ENCODE data around the gene NLGN2. TPM values are rescaled to one million over a fixed set of nuclear protein-coding genes. Genes with fewer than 3 reads are reported as not detected.

Gene NLGN2
- total and polyA plus RNA-seq, 2 donors (not counting 1 experiment from before 2014, with no cell fraction given) = 0.52 to 3.4 TPM

- no peaks in the 10 kb centered on the region for H3K36me3 ChIP-seq (replicated peaks in 1 of 2; ENCODE audit: control extremely low read depth in 1 of 2, control insufficient read depth in 1 of 2, extremely low read depth in 1 of 2, insufficient read depth in 2 of 2, low read length in 1 of 2)
- Mint-ChIP-seq H3K27me3 (peaks cover 69% of the 10 kb centered on the region), H3K9me3 (ENCODE audit: insufficient read depth) (no peaks in the 10 kb centered on the region), H3K4me3 (peak overlapping the region; percentile 84), H3K4me1 (peaks cover 23% of the 10 kb centered on the region), H3K27ac (peak overlapping the region; percentile 15)
- 6% methylated on average over 14 of the region's 16 CpGs for WGBS (ENCODE audit: insufficient coverage)
- H3K27me3 ChIP-seq (replicated peaks in 1 of 4; ENCODE audit: control extremely low read depth in 1 of 4, control insufficient read depth in 3 of 4, insufficient read depth in 4 of 4, low read length in 3 of 4) = peaks cover 0 to 71% (median 48%) of the 10 kb centered on the region in 4 experiments
- DNase-seq (peak; percentile 53), ATAC-seq (ENCODE audit: low read depth) (peak; percentile 59)
- POLR2A ChIA-PET = interaction anchor here (0.6 to 0.9 kb wide), 3 partner anchors 9 to 366 kb away, joined by 3 to 4 read pairs (median 3); partner anchors contain the start of gene CLEC10A
- peak overlapping the region; percentile 47 for H2AFZ ChIP-seq (ENCODE audit: insufficient read depth, low read depth, low read length, poor library complexity, severe bottlenecking)
- peaks cover 27 to 34% of the 10 kb centered on the region in 2 donors for H3K4me1 ChIP-seq (ENCODE audit: control insufficient read depth in 2 of 2, insufficient read depth in 2 of 2, low read length in 2 of 2)
- H3K9ac ChIP-seq (ENCODE audit: low read length) = peak overlapping the region; percentile 53
- peaks cover 2% of the 10 kb centered on the region for H4K20me1 ChIP-seq (ENCODE audit: control insufficient read depth, insufficient read depth, low read length, poor library complexity, severe bottlenecking)
- H3K79me2 ChIP-seq (ENCODE audit: control insufficient read depth, insufficient read depth, low read length) = no peaks in the 10 kb centered on the region
- no peak overlapping the region for H3K27ac ChIP-seq (ENCODE audit: low read length in 2 of 2)
- H3K9me3 ChIP-seq (ENCODE audit: control extremely low read depth in 1 of 3, control insufficient read depth in 2 of 3, insufficient read depth in 1 of 3, low read length in 2 of 3) = peaks cover 0 to 22% (median 0%) of the 10 kb centered on the region in 3 donors
- intact Hi-C loops (cut with micrococcal nuclease) = no loop called here
- CTCF ChIA-PET = interaction anchor here (0.6 to 3.8 kb wide), 6 partner anchors 9 to 115 kb away, joined by 3 to 17 read pairs (median 4); partner anchors contain the start of genes SENP3 and TMEM102
- TF ChIP-seq EZH2 (IDR thresholded peaks at IDR 0.05; ENCODE audit: borderline replicate concordance, insufficient read depth, low read depth, low read length, poor library complexity, severe bottlenecking) = no peak
- peak overlapping the region; percentile 87 for H3K4me2 ChIP-seq (replicated peaks; ENCODE audit: low read depth, low read length, poor library complexity, severe bottlenecking)
- H3K4me3 ChIP-seq (ENCODE audit: control extremely low read depth in 1 of 5, extremely low read depth in 1 of 5, insufficient read depth in 1 of 5, low read depth in 2 of 5, low read length in 4 of 5) = peak overlapping the region in 3 of 5 experiments; percentile 41 to 53 (median 44)
Measured at GRCh38 chr17:7445619-7445968, 37.9 kb downstream of the NLGN2 start.

- H3K27me3 ChIP-seq (replicated peaks in 1 of 4; ENCODE audit: control extremely low read depth in 1 of 4, control insufficient read depth in 3 of 4, insufficient read depth in 4 of 4, low read length in 3 of 4) = peaks cover 0 to 43% (median 35%) of the 10 kb centered on the region in 4 experiments
- H4K20me1 ChIP-seq (ENCODE audit: control insufficient read depth, insufficient read depth, low read length, poor library complexity, severe bottlenecking) = no peaks in the 10 kb centered on the region
- no peak overlapping the region for H3K27ac ChIP-seq (ENCODE audit: low read length in 2 of 2)
- WGBS (ENCODE audit: insufficient coverage) = no CpG with 5 or more reads among the region's 7 CpGs
- intact Hi-C loops (cut with micrococcal nuclease) = no loop called here
- Mint-ChIP-seq H3K9me3 (ENCODE audit: insufficient read depth) (no peaks in the 10 kb centered on the region), H3K4me1 (peaks cover 22% of the 10 kb centered on the region), H3K4me3 (no peak overlapping the region), H3K27ac (no peak overlapping the region), H3K27me3 (peaks cover 43% of the 10 kb centered on the region)
- ATAC-seq (ENCODE audit: low read depth) = no peak
- no peak for DNase-seq
- H3K4me2 ChIP-seq (replicated peaks; ENCODE audit: low read depth, low read length, poor library complexity, severe bottlenecking) = no peak overlapping the region
- H3K36me3 ChIP-seq (replicated peaks in 1 of 2; ENCODE audit: control extremely low read depth in 1 of 2, control insufficient read depth in 1 of 2, extremely low read depth in 1 of 2, insufficient read depth in 2 of 2, low read length in 1 of 2) = no peaks in the 10 kb centered on the region
- no peaks in the 10 kb centered on the region for H3K79me2 ChIP-seq (ENCODE audit: control insufficient read depth, insufficient read depth, low read length)
- TF ChIP-seq CTCF (IDR thresholded peaks at IDR 0.05) = no peak
- TF ChIP-seq EZH2 (IDR thresholded peaks at IDR 0.05; ENCODE audit: borderline replicate concordance, insufficient read depth, low read depth, low read length, poor library complexity, severe bottlenecking) = no peak
- H3K9ac ChIP-seq (ENCODE audit: low read length) = no peak overlapping the region
- POLR2A ChIA-PET = no interaction called here
- peaks cover 23 to 27% of the 10 kb centered on the region in 2 donors for H3K4me1 ChIP-seq (ENCODE audit: control insufficient read depth in 2 of 2, insufficient read depth in 2 of 2, low read length in 2 of 2)
- H3K9me3 ChIP-seq (ENCODE audit: control extremely low read depth in 1 of 3, control insufficient read depth in 2 of 3, insufficient read depth in 1 of 3, low read length in 2 of 3) = peaks cover 0 to 15% (median 0%) of the 10 kb centered on the region in 3 donors
- H3K4me3 ChIP-seq (ENCODE audit: control extremely low read depth in 1 of 5, extremely low read depth in 1 of 5, insufficient read depth in 1 of 5, low read depth in 2 of 5, low read length in 4 of 5) = no peak overlapping the region
- no peak overlapping the region for H2AFZ ChIP-seq (ENCODE audit: insufficient read depth, low read depth, low read length, poor library complexity, severe bottlenecking)
- CTCF ChIA-PET = interaction anchor here (0.6 to 0.7 kb wide), 2 partner anchors 77 to 214 kb away, joined by 3 read pairs; partner anchors contain the start of gene DVL2
Measured at GRCh38 chr17:7448461-7448860, 40.8 kb downstream of the NLGN2 start.
